SK-N-SH (cell line): ENCODE measurements around the gene MGLL. TPM values are rescaled to one million over a fixed set of nuclear protein-coding genes. Genes with fewer than 3 reads are reported as not detected.

Experiments used
- CTCF ChIA-PET: fragments of 300-600, 350-600 bp; formaldehyde crosslinking; extraction: SDS; loops from one replicate; lab custom pipeline; 2021; lab: Yijun Ruan, JAX
- POLR2A ChIA-PET: fragments of 350-600 bp; sonication (Branson Sonifier 250); formaldehyde crosslinking; extraction: SDS; loops from one replicate; lab custom pipeline; 2020; ENCODE audit warnings: antibody characterized with exemption, inconsistent platforms; lab: Yijun Ruan, JAX
- DNase-seq: peaks from one replicate; pipeline ENCODE4 v3.0.0; 2012
- H2AFZ ChIP-seq: fragments of 200-600 bp; sonication (generic); 2 replicates; pipeline ENCODE4 v1.8.1; 2016; ENCODE audit warnings: antibody characterized with exemption, mild to moderate bottlenecking, low read depth
- H3F3A ChIP-seq: fragments of 200-600 bp; sonication (generic); replicated peaks from 2 replicates; pipeline ENCODE3; 2016; ENCODE audit warnings: antibody characterized with exemption, mild to moderate bottlenecking; ENCODE audit not compliant: insufficient read depth
- H3K27ac ChIP-seq, 2 experiments: fragments of 200-500 bp in 1 of 2; fragments of 200-600 bp in 1 of 2; sonication (Bioruptor generic) in 1 of 2; sonication (generic), shearing (Covaris generic) in 1 of 2; 2 replicates each; pipeline versions ENCODE4 v1.5.1 to v1.6.1; 2014 to 2016; ENCODE audit warnings: low read depth in 2 of 2, inconsistent platforms in 1 of 2, low read length in 1 of 2, mild to moderate bottlenecking in 1 of 2, mixed read lengths in 1 of 2
- H3K27me3 ChIP-seq: fragments of 200-600 bp; sonication (generic), shearing (Covaris generic); 2 replicates; pipeline ENCODE4 v1.6.1; 2016; ENCODE audit warnings: mixed run types; ENCODE audit not compliant: insufficient read depth
- H3K36me3 ChIP-seq, 2 experiments: fragments of 200-500 bp in 1 of 2; fragments of 200-600 bp in 1 of 2; sonication (Bioruptor generic) in 1 of 2; sonication (generic) in 1 of 2; replicated peaks in 1 of 2; 2 replicates each; pipeline versions ENCODE3 to v1.5.1; 2014 to 2016; ENCODE audit warnings: low read length in 1 of 2, mild to moderate bottlenecking in 1 of 2; ENCODE audit not compliant: insufficient read depth in 2 of 2, control insufficient read depth in 1 of 2
- H3K4me1 ChIP-seq, 2 experiments: fragments of 200-500 bp in 1 of 2; fragments of 200-600 bp in 1 of 2; sonication (Bioruptor generic) in 1 of 2; sonication (generic), shearing (Covaris generic) in 1 of 2; 2 replicates each; pipeline versions ENCODE4 v1.5.1 to v1.6.1; 2014 to 2016; ENCODE audit warnings: low read depth in 1 of 2, low read length in 1 of 2, mixed run types in 1 of 2; ENCODE audit not compliant: insufficient read depth in 2 of 2, control insufficient read depth in 1 of 2
- H3K4me2 ChIP-seq: fragments of 200-600 bp; sonication (generic), shearing (Covaris generic); 2 replicates; pipeline ENCODE4 v1.6.1; 2017; ENCODE audit warnings: mixed run types
- H3K4me3 ChIP-seq, 2 experiments: fragments of 200-500 bp in 1 of 2; fragments of 200-600 bp in 1 of 2; sonication (Bioruptor generic) in 1 of 2; sonication (generic), shearing (Covaris generic) in 1 of 2; 2 replicates each; pipeline versions ENCODE4 v1.5.1 to v1.8.1; 2014 to 2016; ENCODE audit warnings: low read depth in 2 of 2, inconsistent platforms in 1 of 2, low read length in 1 of 2, mild to moderate bottlenecking in 1 of 2, mixed read lengths in 1 of 2, moderate library complexity in 1 of 2
- H3K79me2 ChIP-seq: fragments of 200-600 bp; sonication (generic); 2 replicates; pipeline ENCODE4 v1.8.1; 2017; ENCODE audit warnings: mild to moderate bottlenecking; ENCODE audit not compliant: insufficient read depth
- H3K9ac ChIP-seq: fragments of 200-600 bp; sonication (generic); 2 replicates; pipeline ENCODE4 v1.6.1; 2017; ENCODE audit warnings: mixed run types
- H3K9me2 ChIP-seq: fragments of 200-600 bp; sonication (generic); 2 replicates; pipeline ENCODE4 v1.6.1; 2017; ENCODE audit warnings: mixed run types
- H3K9me3 ChIP-seq: fragments of 200-600 bp; sonication (generic); 2 replicates; pipeline ENCODE4 v1.6.1; 2017; ENCODE audit warnings: mixed run types, mild to moderate bottlenecking, moderate library complexity
- H4K20me1 ChIP-seq: fragments of 200-600 bp; sonication (generic); 2 replicates; pipeline ENCODE4 v1.6.1; 2017; ENCODE audit warnings: mild to moderate bottlenecking, mixed run types; ENCODE audit not compliant: insufficient read depth
- FOSL2 ChIP-seq: IDR thresholded peaks from 2 replicates; pipeline ENCODE4 v1.4.0; 2012; ENCODE audit warnings: low read depth, mild to moderate bottlenecking, moderate library complexity, borderline replicate concordance
- GATA2 ChIP-seq: sonication (generic); formaldehyde crosslinking; IDR thresholded peaks from 2 replicates; pipeline ENCODE4 v1.5.0; 2020; ENCODE audit warnings: mild to moderate bottlenecking, missing genetic modification reagents
- MAX ChIP-seq: IDR thresholded peaks from 2 replicates; pipeline ENCODE4 v1.4.0; 2012; ENCODE audit warnings: low read depth
- RAD21 ChIP-seq: IDR thresholded peaks from 2 replicates; pipeline ENCODE4 v1.6.1; 2012; ENCODE audit warnings: mild to moderate bottlenecking, low read length
- TCF12 ChIP-seq: IDR thresholded peaks from 2 replicates; pipeline ENCODE4 v1.4.0; 2012
- ZBTB33 ChIP-seq: IDR thresholded peaks from 2 replicates; pipeline ENCODE4 v1.4.0; 2012; ENCODE audit warnings: low read depth, borderline replicate concordance
- WGBS: methylation state at CpG from one replicate; pipeline ENCODE4 v1.1.6; 2017; ENCODE audit warnings: low lambda C conversion rate; 5-methylcytosine and 5-hydroxymethylcytosine counted together
- polyA plus RNA-seq, 3 experiments: library from polyadenylated mRNA; depleted of rRNA; stranded (reverse); fragments of >200 nt; gene quantifications; 2 replicates each; pipeline ENCODE4 v1.2.3, GENCODE V29; 2012

The MGLL gene
- polyA plus RNA-seq, 1 of the 3 experiments (the other 2 are of a cell fraction), result 2.2 TPM

GRCh38 chr3:127775398-127776109 lies 46.8 kb downstream of the MGLL start:
- no peak for DNase-seq

GRCh38 chr3:127774647-127775046 lies 47.7 kb downstream of the MGLL start:
- WGBS, result 81% methylated on average over 6 of the region's 6 CpGs
- ChIA-PET CTCF (no interaction called here), POLR2A (no interaction called here)
- Histone ChIP-seq H3K4me1 (peaks cover 16 to 24% of the 10 kb centered on the region in 2 experiments), H3K9me3 (no peaks in the 10 kb centered on the region), H3K36me3 (no peaks in the 10 kb centered on the region), H3K4me2 (peak overlapping the region; percentile 56; the same call in 1 of the 2 replicates), H3K9me2 (no peaks in the 10 kb centered on the region), H3K4me3 (no peak overlapping the region), H3K9ac (peak overlapping the region; percentile 36; the same call in 1 of the 2 replicates), H3K79me2 (no peaks in the 10 kb centered on the region), H3K27me3 (no peaks in the 10 kb centered on the region), H3F3A (peaks cover 6% of the 10 kb centered on the region), H4K20me1 (no peaks in the 10 kb centered on the region), H2AFZ (no peak overlapping the region; the same call in 1 of the 2 replicates), H3K27ac (peak overlapping the region; percentile 26 to 72; a peak in 2 of 4 replicates)
- DNase-seq, result peak; percentile 55
- TF ChIP-seq RAD21 (peak; percentile 18; the same call in 1 of the 2 replicates), ZBTB33 (no peak), GATA2 (CRISPR knock-in tag) (peak; percentile 31; the same call in 1 of the 2 replicates)

More at GRCh38 chr3:127775398-127776109, 46.8 kb downstream of the MGLL start:
- no peak overlapping the region for H3K4me3 ChIP-seq
- no peaks in the 10 kb centered on the region for H3K27me3 ChIP-seq
- peaks cover 6% of the 10 kb centered on the region for H3F3A ChIP-seq
- H3K79me2 ChIP-seq, result no peaks in the 10 kb centered on the region
- H3K27ac ChIP-seq, result peak overlapping the region; percentile 56 to 72; a peak in 3 of 4 replicates
- H3K9ac ChIP-seq, result peak overlapping the region; percentile 36; the same call in 1 of the 2 replicates
- H2AFZ ChIP-seq, result peak overlapping the region; percentile 77; the same call in 1 of the 2 replicates
- H3K4me1 ChIP-seq, result peaks cover 16 to 33% of the 10 kb centered on the region in 2 experiments
- CTCF ChIA-PET, result interaction anchor here (1.2 kb wide), 1 partner anchor 85 kb away, joined by 4 read pairs; no protein-coding TSS in a partner anchor
- H4K20me1 ChIP-seq, result no peaks in the 10 kb centered on the region
- peak overlapping the region; percentile 56 for H3K4me2 ChIP-seq
- POLR2A ChIA-PET, result no interaction called here
- 56% methylated on average over 15 of the region's 17 CpGs for WGBS
- no peaks in the 10 kb centered on the region for H3K36me3 ChIP-seq
- H3K9me3 ChIP-seq, result no peaks in the 10 kb centered on the region
- no peaks in the 10 kb centered on the region for H3K9me2 ChIP-seq
- TF ChIP-seq FOSL2 (0 out of 2 replicates have a peak, but pooled peaks have one; percentile 9), MAX (no peak), TCF12 (peak; percentile 52)
